ENCODE results near the gene RRP15. TPM values are rescaled to one million over a fixed set of nuclear protein-coding genes. Genes with fewer than 3 reads are reported as not detected.
A peak's percentile ranks its signal among the peaks of the same experiment; 100 is the strongest.

The RRP15 gene
- total and polyA plus RNA-seq, 9 of the 15 experiments (the other 6 are each of a cell fraction or from before 2014, with no cell fraction given): 9.5 to 58.1 (median 29.3) TPM

DNA sequence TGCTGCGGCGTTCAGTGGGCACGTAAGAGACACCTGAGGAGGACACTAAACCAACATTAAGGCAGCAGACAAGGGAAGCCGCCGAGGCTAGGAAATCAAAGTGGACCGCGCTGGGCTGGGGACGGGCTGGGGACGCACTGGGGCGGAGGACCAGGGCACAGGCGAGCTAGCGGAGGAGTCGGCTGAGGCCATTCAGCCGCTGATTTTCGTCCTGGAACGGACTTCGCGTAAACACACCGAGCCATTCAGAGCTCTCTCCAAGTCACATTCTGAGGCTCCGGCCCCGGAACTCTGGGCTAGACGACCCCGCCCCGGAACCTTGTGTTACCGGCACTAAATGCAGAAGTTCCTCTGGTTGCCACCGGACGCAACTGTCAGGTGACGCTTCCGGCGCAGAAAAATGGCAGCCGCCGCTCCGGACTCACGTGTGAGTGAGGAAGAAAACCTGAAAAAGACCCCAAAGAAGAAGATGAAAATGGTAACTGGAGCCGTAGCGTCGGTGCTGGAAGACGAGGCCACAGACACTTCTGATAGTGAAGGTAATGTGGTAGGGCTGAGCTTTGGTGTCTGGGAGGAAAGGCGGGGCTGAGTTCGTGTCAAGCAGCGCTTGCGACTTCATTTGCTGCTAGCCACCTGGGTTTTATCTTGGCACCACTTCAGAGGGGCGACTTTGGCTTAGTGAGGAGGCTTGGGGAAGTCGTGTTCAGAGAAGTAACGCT, at the start of gene RRP15 (continued):
- TF ChIP-seq CXXC5 (CRISPR knock-in tag; IDR thresholded peaks at IDR 0.05): peak; percentile 79
- no peak for TF ChIP-seq FOXA1 (IDR thresholded peaks at IDR 0.05; ENCODE audit: borderline replicate concordance)
- no peak for TF ChIP-seq ZNF699 (CRISPR knock-in tag; IDR thresholded peaks at IDR 0.05; ENCODE audit: insufficient replicate concordance)
- TF ChIP-seq ZNF75A (CRISPR knock-in tag; IDR thresholded peaks at IDR 0.05): peak; percentile 23; the same call in 1 of the 2 replicates
- TF ChIP-seq ZNF311 (CRISPR knock-in tag; IDR thresholded peaks at IDR 0.05): no peak
- peak; percentile 79 to 84 for TF ChIP-seq FOXK2 (conservative IDR thresholded peaks at IDR 0.05 in 1 of 2, IDR thresholded peaks at IDR 0.05 in 1 of 2; ENCODE audit: low read depth in 2 of 2)
- TF ChIP-seq, protein P1, sequence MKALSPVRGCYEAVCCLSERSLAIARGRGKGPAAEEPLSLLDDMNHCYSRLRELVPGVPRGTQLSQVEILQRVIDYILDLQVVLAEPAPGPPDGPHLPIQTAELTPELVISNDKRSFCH (CRISPR knock-in tag; IDR thresholded peaks at IDR 0.05): no peak
- TF ChIP-seq, protein P1 (tag; IDR thresholded peaks at IDR 0.05): 0 out of 2 replicates have a peak, but pooled peaks have one; percentile 55
- TF ChIP-seq FOXJ3 (CRISPR knock-in tag; IDR thresholded peaks at IDR 0.05): no peak
- no peak for TF ChIP-seq RBM14 (IDR thresholded peaks at IDR 0.05; ENCODE audit: borderline replicate concordance, insufficient read depth, low read depth, low read length)
- 0 out of 4 replicates have a peak, but pooled peaks have one; percentile 14 to 17 for TF ChIP-seq NRF1 (conservative IDR thresholded peaks at IDR 0.05 in 1 of 2, IDR thresholded peaks at IDR 0.05 in 1 of 2)
- no peak for TF ChIP-seq SRSF1 (IDR thresholded peaks at IDR 0.05; ENCODE audit: low read depth, low read length)
- no peak for TF ChIP-seq NFE2 (IDR thresholded peaks at IDR 0.05; ENCODE audit: low read depth)
- TF ChIP-seq HNRNPUL1 (IDR thresholded peaks at IDR 0.05; ENCODE audit: low read length): no peak
- peak; percentile 73 for TF ChIP-seq EHMT2 (IDR thresholded peaks at IDR 0.05)
- peak; percentile 74 for TF ChIP-seq MGA (IDR thresholded peaks at IDR 0.05)
- TF ChIP-seq RUNX1 (IDR thresholded peaks at IDR 0.05; ENCODE audit: low read depth): 0 out of 2 replicates have a peak, but pooled peaks have one; percentile 39
- no peak for TF ChIP-seq NUFIP1 (IDR thresholded peaks at IDR 0.05; ENCODE audit: partially characterized antibody)

All from K562 (cell line).